Measurements from ENCODE around the gene CHI3L1. TPM values are rescaled to one million over a fixed set of nuclear protein-coding genes. Genes with fewer than 3 reads are reported as not detected.

CHI3L1 gene
- total RNA-seq, 2 experiments from 2014 or later = not detected

GRCh38 chr1:203208181-203208580, 21.7 kb upstream of the CHI3L1 start:
- ChIA-PET POLR2A (no interaction called here), CTCF (interaction anchor here (1.1 kb wide), 1 partner anchor 8 kb away, joined by 4 read pairs; no protein-coding TSS in a partner anchor)

GRCh38 chr1:203207751-203208150, 21.2 kb upstream of the CHI3L1 start:
- POLR2A ChIA-PET = no interaction called here

GRCh38 chr1:203206129-203206687, 19.7 kb upstream of the CHI3L1 start:
- POLR2A ChIA-PET = no interaction called here
- CTCF ChIA-PET = no interaction called here

More at GRCh38 chr1:203207751-203208150, 21.2 kb upstream of the CHI3L1 start:
- CTCF ChIA-PET = interaction anchor here (1.1 kb wide), 1 partner anchor 8 kb away, joined by 4 read pairs; no protein-coding TSS in a partner anchor

GRCh38 chr1:203204756-203205155, 18.3 kb upstream of the CHI3L1 start:
- ChIA-PET CTCF (interaction anchor here (2.8 kb wide), 1 partner anchor 12 kb away, joined by 9 read pairs; no protein-coding TSS in a partner anchor), POLR2A (no interaction called here)

- POLR2A ChIA-PET = no interaction called here
- CTCF ChIA-PET = interaction anchor here (0.6 to 2.8 kb wide), 2 partner anchors 14 to 112 kb away, joined by 5 to 9 read pairs; no protein-coding TSS in a partner anchor
Measured at GRCh38 chr1:203202431-203203245, 16.1 kb upstream of the CHI3L1 start.

- ChIA-PET CTCF (no interaction called here), POLR2A (no interaction called here)
Measured at GRCh38 chr1:203201516-203202205, 15.2 kb upstream of the CHI3L1 start.

GRCh38 chr1:203200916-203201315, 14.4 kb upstream of the CHI3L1 start:
- ChIA-PET POLR2A (no interaction called here), CTCF (interaction anchor here (1.7 kb wide), 1 partner anchor 161 kb away, joined by 8 read pairs; no protein-coding TSS in a partner anchor)

- POLR2A ChIA-PET = no interaction called here
- CTCF ChIA-PET = interaction anchor here (1.7 kb wide), 1 partner anchor 161 kb away, joined by 8 read pairs; no protein-coding TSS in a partner anchor
Measured at GRCh38 chr1:203199816-203200571, 13.5 kb upstream of the CHI3L1 start.

- CTCF ChIA-PET = interaction anchor here (1.7 kb wide), 1 partner anchor 160 kb away, joined by 8 read pairs; no protein-coding TSS in a partner anchor
- POLR2A ChIA-PET = no interaction called here
Measured at GRCh38 chr1:203199481-203199815, 12.9 kb upstream of the CHI3L1 start.

- POLR2A ChIA-PET = interaction anchor here (0.6 kb wide), 1 partner anchor 528 kb away, joined by 3 read pairs; no protein-coding TSS in a partner anchor
- CTCF ChIA-PET = no interaction called here
Measured at GRCh38 chr1:203199002-203199401, 12.5 kb upstream of the CHI3L1 start.

GRCh38 chr1:203197625-203198024, 11.1 kb upstream of the CHI3L1 start:
- ChIA-PET POLR2A (no interaction called here), CTCF (no interaction called here)

- ChIA-PET CTCF (interaction anchor here (1.4 kb wide), 1 partner anchor 157 kb away, joined by 4 read pairs; no protein-coding TSS in a partner anchor), POLR2A (no interaction called here)
Measured at GRCh38 chr1:203196371-203196770, 9.9 kb upstream of the CHI3L1 start.

GRCh38 chr1:203190949-203191348, 4.4 kb upstream of the CHI3L1 start:
- POLR2A ChIA-PET = no interaction called here
- CTCF ChIA-PET = no interaction called here

GRCh38 chr1:203189951-203190352, 3.4 kb upstream of the CHI3L1 start:
- ChIA-PET CTCF (no interaction called here), POLR2A (no interaction called here)

GRCh38 chr1:203188686-203189232, 2.3 kb upstream of the CHI3L1 start:
- ChIA-PET POLR2A (no interaction called here), CTCF (no interaction called here)

GRCh38 chr1:203187689-203188264, 1.3 kb upstream of the CHI3L1 start:
- ChIA-PET CTCF (no interaction called here), POLR2A (interaction anchor here (0.6 kb wide), 1 partner anchor 1517 kb away, joined by 5 read pairs; no protein-coding TSS in a partner anchor)

- ChIA-PET CTCF (no interaction called here), POLR2A (interaction anchor here (0.6 kb wide), 1 partner anchor 1517 kb away, joined by 5 read pairs; no protein-coding TSS in a partner anchor)
Measured at GRCh38 chr1:203187304-203187685, 791 bp upstream of the CHI3L1 start.

- ChIA-PET POLR2A (no interaction called here), CTCF (no interaction called here)
Measured at GRCh38 chr1:203186091-203186445, 436 bp downstream of the CHI3L1 start.

GRCh38 chr1:203185585-203185984, 919 bp downstream of the CHI3L1 start:
- POLR2A ChIA-PET = no interaction called here
- CTCF ChIA-PET = no interaction called here
